Measurements from ENCODE around the gene LEFTY1.

GRCh38 chr1:225883616-225884265, 5.2 kb downstream of the LEFTY1 start:
- TF ChIP-seq CTCF (IDR thresholded peaks at IDR 0.05; ENCODE audit: low read depth, low read length, poor library complexity, severe bottlenecking), result no peak
- TF ChIP-seq EZH2phosphoT487 (IDR thresholded peaks at IDR 0.05; ENCODE audit: borderline replicate concordance, low read length), result no peak

Measured in DOHH2 (cell line).